Pulmonary artery endothelial cell (primary cell): ENCODE data around the gene CSDE1. TPM values are rescaled to one million over a fixed set of nuclear protein-coding genes. Genes with fewer than 3 reads are reported as not detected.

ENCODE experiments used
- DNase-seq: peaks from one replicate; pipeline ENCODE4 v3.0.0-alpha.2; 2011; ENCODE audit warnings: low read depth, low spot score
- total RNA-seq: library from RNA; depleted of rRNA; stranded (reverse); fragments of >200 nt; gene quantifications from 2 replicates; pipeline ENCODE4 v1.2.3, GENCODE V29; 2014

Gene CSDE1
- total RNA-seq, 1 donor from 2014 or later, result 907 TPM

GRCh38 chr1:114703242-114703641 lies 54.5 kb downstream of the CSDE1 start:
- DNase-seq, result no peak

- DNase-seq, result no peak
Measured at GRCh38 chr1:114702737-114703136, 55.0 kb downstream of the CSDE1 start.

GRCh38 chr1:114701931-114702330 lies 55.9 kb downstream of the CSDE1 start:
- DNase-seq, result no peak

- no peak for DNase-seq
Measured at GRCh38 chr1:114700036-114700600, 57.7 kb downstream of the CSDE1 start.

GRCh38 chr1:114696810-114697209 lies 61.0 kb downstream of the CSDE1 start:
- DNase-seq, result no peak

- DNase-seq, result no peak
Measured at GRCh38 chr1:114695430-114696058, 62.2 kb downstream of the CSDE1 start, which contains the start of gene AMPD1. Gene AMPD1, minus strand, starts transcription at chr1:114695546. Its CDS starts 75 bp downstream, at chr1:114695471.

GRCh38 chr1:114694540-114695310 lies 63.1 kb downstream of the CSDE1 start:
- no peak for DNase-seq

GRCh38 chr1:114692947-114693346 lies 64.8 kb downstream of the CSDE1 start:
- no peak for DNase-seq

GRCh38 chr1:114691061-114691460 lies 66.7 kb downstream of the CSDE1 start:
- DNase-seq, result no peak

GRCh38 chr1:114690148-114690547 lies 67.6 kb downstream of the CSDE1 start:
- no peak for DNase-seq

- no peak for DNase-seq
Measured at GRCh38 chr1:114688526-114688925, 69.3 kb downstream of the CSDE1 start.

- no peak for DNase-seq
Measured at GRCh38 chr1:114685851-114686250, 71.9 kb downstream of the CSDE1 start.

GRCh38 chr1:114677691-114678090 lies 80.1 kb downstream of the CSDE1 start:
- no peak for DNase-seq

GRCh38 chr1:114676115-114676514 lies 81.7 kb downstream of the CSDE1 start:
- no peak for DNase-seq

GRCh38 chr1:114671939-114672275 lies 85.9 kb downstream of the CSDE1 start:
- DNase-seq, result no peak

GRCh38 chr1:114671011-114671938 lies 86.5 kb downstream of the CSDE1 start:
- DNase-seq, result no peak

- peak; percentile 53 for DNase-seq
Measured at GRCh38 chr1:114670083-114671010, 87.4 kb downstream of the CSDE1 start.

- no peak for DNase-seq
Measured at GRCh38 chr1:114669562-114670082, 88.2 kb downstream of the CSDE1 start, which contains the start of gene DENND2C. Gene DENND2C, minus strand, starts transcription at chr1:114670049. Its CDS starts 44,065 bp downstream, at chr1:114625984.

GRCh38 chr1:114668784-114669561 lies 88.8 kb downstream of the CSDE1 start:
- DNase-seq, result no peak
